ENCODE results near the gene ATAD3A.

The ATAD3A gene

GRCh38 chr1:1574721-1575537 lies 63.0 kb downstream of the ATAD3A start, which contains the start of gene SSU72 (continued):
- TF ChIP-seq ZNF391 (tag by site-specific recombination; IDR thresholded peaks at IDR 0.05; ENCODE audit: borderline replicate concordance, low read depth), result peak; percentile 77; the same call in 1 of the 2 replicates
- TF ChIP-seq ZNF704 (tag by site-specific recombination; IDR thresholded peaks at IDR 0.05), result no peak
- 0 out of 2 replicates have a peak, but pooled peaks have one; percentile 52 for TF ChIP-seq ZNF2 (tag by site-specific recombination; IDR thresholded peaks at IDR 0.05)
- TF ChIP-seq, protein P1, sequence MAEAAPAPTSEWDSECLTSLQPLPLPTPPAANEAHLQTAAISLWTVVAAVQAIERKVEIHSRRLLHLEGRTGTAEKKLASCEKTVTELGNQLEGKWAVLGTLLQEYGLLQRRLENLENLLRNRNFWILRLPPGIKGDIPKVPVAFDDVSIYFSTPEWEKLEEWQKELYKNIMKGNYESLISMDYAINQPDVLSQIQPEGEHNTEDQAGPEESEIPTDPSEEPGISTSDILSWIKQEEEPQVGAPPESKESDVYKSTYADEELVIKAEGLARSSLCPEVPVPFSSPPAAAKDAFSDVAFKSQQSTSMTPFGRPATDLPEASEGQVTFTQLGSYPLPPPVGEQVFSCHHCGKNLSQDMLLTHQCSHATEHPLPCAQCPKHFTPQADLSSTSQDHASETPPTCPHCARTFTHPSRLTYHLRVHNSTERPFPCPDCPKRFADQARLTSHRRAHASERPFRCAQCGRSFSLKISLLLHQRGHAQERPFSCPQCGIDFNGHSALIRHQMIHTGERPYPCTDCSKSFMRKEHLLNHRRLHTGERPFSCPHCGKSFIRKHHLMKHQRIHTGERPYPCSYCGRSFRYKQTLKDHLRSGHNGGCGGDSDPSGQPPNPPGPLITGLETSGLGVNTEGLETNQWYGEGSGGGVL (tag by site-specific recombination; IDR thresholded peaks at IDR 0.05), result no peak
- no peak for TF ChIP-seq ZNF621 (tag by site-specific recombination; IDR thresholded peaks at IDR 0.05)
- TF ChIP-seq ZNF362 (tag by site-specific recombination; IDR thresholded peaks at IDR 0.05), result no peak
- no peak for TF ChIP-seq ZNF830 (tag by site-specific recombination; IDR thresholded peaks at IDR 0.05; ENCODE audit: low read depth)
- TF ChIP-seq ZNF664 (tag by site-specific recombination; IDR thresholded peaks at IDR 0.05), result no peak
- TF ChIP-seq SCRT2 (tag by site-specific recombination; IDR thresholded peaks at IDR 0.05), result no peak
- TF ChIP-seq CTCF (tag by site-specific recombination; IDR thresholded peaks at IDR 0.05), result no peak
- TF ChIP-seq TRIM28 (IDR thresholded peaks at IDR 0.05; ENCODE audit: borderline replicate concordance, low read length), result no peak
- TF ChIP-seq ZFP37 (tag by site-specific recombination; IDR thresholded peaks at IDR 0.05), result peak; percentile 84
- TF ChIP-seq ZNF558 (tag by site-specific recombination; IDR thresholded peaks at IDR 0.05), result no peak
- TF ChIP-seq ZNF354C (tag by site-specific recombination; IDR thresholded peaks at IDR 0.05; ENCODE audit: borderline replicate concordance, low read depth), result no peak
- peak; percentile 83 for TF ChIP-seq ZNF692 (tag by site-specific recombination; IDR thresholded peaks at IDR 0.05)
- TF ChIP-seq ZNF133 (tag by site-specific recombination; IDR thresholded peaks at IDR 0.05), result no peak
- TF ChIP-seq KLF8 (tag by site-specific recombination; IDR thresholded peaks at IDR 0.05), result no peak; the same call in 1 of the 2 replicates
- TF ChIP-seq ZNF529 (tag by site-specific recombination; IDR thresholded peaks at IDR 0.05; ENCODE audit: insufficient replicate concordance), result no peak
- TF ChIP-seq, protein P2, sequence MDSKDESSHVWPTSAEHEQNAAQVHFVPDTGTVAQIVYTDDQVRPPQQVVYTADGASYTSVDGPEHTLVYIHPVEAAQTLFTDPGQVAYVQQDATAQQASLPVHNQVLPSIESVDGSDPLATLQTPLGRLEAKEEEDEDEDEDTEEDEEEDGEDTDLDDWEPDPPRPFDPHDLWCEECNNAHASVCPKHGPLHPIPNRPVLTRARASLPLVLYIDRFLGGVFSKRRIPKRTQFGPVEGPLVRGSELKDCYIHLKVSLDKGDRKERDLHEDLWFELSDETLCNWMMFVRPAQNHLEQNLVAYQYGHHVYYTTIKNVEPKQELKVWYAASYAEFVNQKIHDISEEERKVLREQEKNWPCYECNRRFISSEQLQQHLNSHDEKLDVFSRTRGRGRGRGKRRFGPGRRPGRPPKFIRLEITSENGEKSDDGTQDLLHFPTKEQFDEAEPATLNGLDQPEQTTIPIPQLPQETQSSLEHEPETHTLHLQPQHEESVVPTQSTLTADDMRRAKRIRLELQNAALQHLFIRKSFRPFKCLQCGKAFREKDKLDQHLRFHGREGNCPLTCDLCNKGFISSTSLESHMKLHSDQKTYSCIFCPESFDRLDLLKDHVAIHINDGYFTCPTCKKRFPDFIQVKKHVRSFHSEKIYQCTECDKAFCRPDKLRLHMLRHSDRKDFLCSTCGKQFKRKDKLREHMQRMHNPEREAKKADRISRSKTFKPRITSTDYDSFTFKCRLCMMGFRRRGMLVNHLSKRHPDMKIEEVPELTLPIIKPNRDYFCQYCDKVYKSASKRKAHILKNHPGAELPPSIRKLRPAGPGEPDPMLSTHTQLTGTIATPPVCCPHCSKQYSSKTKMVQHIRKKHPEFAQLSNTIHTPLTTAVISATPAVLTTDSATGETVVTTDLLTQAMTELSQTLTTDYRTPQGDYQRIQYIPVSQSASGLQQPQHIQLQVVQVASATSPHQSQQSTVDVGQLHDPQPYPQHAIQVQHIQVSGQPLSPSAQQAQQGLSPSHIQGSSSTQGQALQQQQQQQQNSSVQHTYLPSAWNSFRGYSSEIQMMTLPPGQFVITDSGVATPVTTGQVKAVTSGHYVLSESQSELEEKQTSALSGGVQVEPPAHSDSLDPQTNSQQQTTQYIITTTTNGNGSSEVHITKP (tag by site-specific recombination; IDR thresholded peaks at IDR 0.05), result no peak
- peak; percentile 21; the same call in 1 of the 2 replicates for TF ChIP-seq WT1 (tag by site-specific recombination; IDR thresholded peaks at IDR 0.05)
- TF ChIP-seq KLF10 (tag by site-specific recombination; IDR thresholded peaks at IDR 0.05), result 0 out of 2 replicates have a peak, but pooled peaks have one; percentile 37
- TF ChIP-seq, protein P3, sequence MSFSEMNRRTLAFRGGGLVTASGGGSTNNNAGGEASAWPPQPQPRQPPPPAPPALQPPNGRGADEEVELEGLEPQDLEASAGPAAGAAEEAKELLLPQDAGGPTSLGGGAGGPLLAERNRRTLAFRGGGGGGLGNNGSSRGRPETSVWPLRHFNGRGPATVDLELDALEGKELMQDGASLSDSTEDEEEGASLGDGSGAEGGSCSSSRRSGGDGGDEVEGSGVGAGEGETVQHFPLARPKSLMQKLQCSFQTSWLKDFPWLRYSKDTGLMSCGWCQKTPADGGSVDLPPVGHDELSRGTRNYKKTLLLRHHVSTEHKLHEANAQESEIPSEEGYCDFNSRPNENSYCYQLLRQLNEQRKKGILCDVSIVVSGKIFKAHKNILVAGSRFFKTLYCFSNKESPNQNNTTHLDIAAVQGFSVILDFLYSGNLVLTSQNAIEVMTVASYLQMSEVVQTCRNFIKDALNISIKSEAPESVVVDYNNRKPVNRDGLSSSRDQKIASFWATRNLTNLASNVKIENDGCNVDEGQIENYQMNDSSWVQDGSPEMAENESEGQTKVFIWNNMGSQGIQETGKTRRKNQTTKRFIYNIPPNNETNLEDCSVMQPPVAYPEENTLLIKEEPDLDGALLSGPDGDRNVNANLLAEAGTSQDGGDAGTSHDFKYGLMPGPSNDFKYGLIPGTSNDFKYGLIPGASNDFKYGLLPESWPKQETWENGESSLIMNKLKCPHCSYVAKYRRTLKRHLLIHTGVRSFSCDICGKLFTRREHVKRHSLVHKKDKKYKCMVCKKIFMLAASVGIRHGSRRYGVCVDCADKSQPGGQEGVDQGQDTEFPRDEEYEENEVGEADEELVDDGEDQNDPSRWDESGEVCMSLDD (tag by site-specific recombination; IDR thresholded peaks at IDR 0.05), result 0 out of 2 replicates have a peak, but pooled peaks have one; percentile 25
- TF ChIP-seq ZBTB8A (tag by site-specific recombination; IDR thresholded peaks at IDR 0.05), result 0 out of 2 replicates have a peak, but pooled peaks have one; percentile 14
- no peak for TF ChIP-seq ZNF48 (tag by site-specific recombination; IDR thresholded peaks at IDR 0.05)
- TF ChIP-seq KLF16 (tag by site-specific recombination; IDR thresholded peaks at IDR 0.05), result peak; percentile 66; the same call in 1 of the 2 replicates
